Fibroblast of the aortic adventitia (primary cell): ENCODE results near the gene CDC42BPB. TPM values are rescaled to one million over a fixed set of nuclear protein-coding genes. Genes with fewer than 3 reads are reported as not detected.

ENCODE experiments used
- DNase-seq: peaks from one replicate; pipeline ENCODE4 v3.0.0-alpha.2; 2010; ENCODE audit warnings: low read depth
- H3K4me3 ChIP-seq: 2 replicates; pipeline ENCODE4 v1.5.1; 2011; ENCODE audit warnings: low read depth, mild to moderate bottlenecking, control low read depth, low read length, moderate library complexity
- CTCF ChIP-seq: IDR thresholded peaks from 2 replicates; pipeline ENCODE4 v1.5.1; 2011; ENCODE audit warnings: mild to moderate bottlenecking, low read length, control low read depth, inconsistent platforms; ENCODE audit not compliant: insufficient read depth
- total RNA-seq: library from RNA; depleted of rRNA; stranded (reverse); fragments of >200 nt; gene quantifications from 2 replicates; pipeline ENCODE4 v1.2.3, GENCODE V29; 2012; ENCODE audit warnings: low replicate concordance

CDC42BPB gene
- total RNA-seq, 1 donor = 78.4 TPM

GRCh38 chr14:103064436-103064835, 7.1 kb upstream of the CDC42BPB start:
- H3K4me3 ChIP-seq = no peak overlapping the region
- no peak for TF ChIP-seq CTCF
- DNase-seq = no peak

- no peak overlapping the region for H3K4me3 ChIP-seq
- no peak for TF ChIP-seq CTCF
- DNase-seq = no peak
Observed at GRCh38 chr14:103061482-103061976, 4.2 kb upstream of the CDC42BPB start.

GRCh38 chr14:103059556-103059955, 2.2 kb upstream of the CDC42BPB start:
- no peak for TF ChIP-seq CTCF
- no peak for DNase-seq
- peak overlapping the region; percentile 26 for H3K4me3 ChIP-seq

- peak overlapping the region; percentile 89 for H3K4me3 ChIP-seq
- no peak for DNase-seq
- TF ChIP-seq CTCF = no peak
Observed at GRCh38 chr14:103058164-103059055, 1.1 kb upstream of the CDC42BPB start.

- TF ChIP-seq CTCF = no peak
- H3K4me3 ChIP-seq = peak overlapping the region; percentile 96
Observed at GRCh38 chr14:103057028-103057371, 349 bp downstream of the CDC42BPB start.

GRCh38 chr14:103056322-103057027, 874 bp downstream of the CDC42BPB start:
- peak; percentile 54 for DNase-seq
- peak overlapping the region; percentile 96 for H3K4me3 ChIP-seq
- no peak for TF ChIP-seq CTCF

More at GRCh38 chr14:103057028-103057371, 349 bp downstream of the CDC42BPB start:
- no peak for DNase-seq
